Common myeloid progenitor, CD34-positive (primary cell): Measurements from ENCODE around the gene ZNF688. TPM values are rescaled to one million over a fixed set of nuclear protein-coding genes. Genes with fewer than 3 reads are reported as not detected.

Source experiments
- CTCF ChIA-PET: fragments of 350-600 bp; sonication (Branson Sonifier 250); formaldehyde crosslinking; loops from one replicate; lab custom pipeline; 2021; ENCODE audit warnings: antibody characterized with exemption; lab: Charles Lee
- POLR2A ChIA-PET: fragments of 350-600 bp; sonication (Branson Sonifier 250); formaldehyde crosslinking; loops from one replicate; lab custom pipeline; 2021; ENCODE audit warnings: antibody characterized with exemption; lab: Charles Lee
- DNase-seq, 3 donors: peaks; one replicate each; pipeline versions ENCODE4 v3.0.0 to v3.0.0-alpha.2; 2013
- H3K27ac ChIP-seq, 2 experiments: 1 replicate in 1 of 2; 2 replicates in 1 of 2; pipeline ENCODE4 v1.7.0; 2013; ENCODE audit warnings: inconsistent platforms in 2 of 2, low read length in 2 of 2, mild to moderate bottlenecking in 2 of 2, low read depth in 1 of 2, moderate library complexity in 1 of 2; ENCODE audit not compliant: severe bottlenecking in 2 of 2, insufficient read depth in 1 of 2, poor library complexity in 1 of 2
- H3K27me3 ChIP-seq, 5 experiments: replicated peaks in 2 of 5; 1 replicate in 3 of 5; 2 replicates in 2 of 5; pipeline versions ENCODE4 v1.6.1 to v1.7.0; 2013; ENCODE audit warnings: low read length in 4 of 5, mild to moderate bottlenecking in 2 of 5, moderate library complexity in 2 of 5, inconsistent platforms in 1 of 5; ENCODE audit not compliant: insufficient read depth in 5 of 5, control insufficient read depth in 4 of 5
- H3K36me3 ChIP-seq, 4 experiments: 1 replicate in 2 of 4; 2 replicates in 2 of 4; pipeline versions ENCODE4 v1.6.1 to v1.7.0; 2013; ENCODE audit warnings: low read length in 3 of 4, control low read depth in 1 of 4, mild to moderate bottlenecking in 1 of 4; ENCODE audit not compliant: control insufficient read depth in 4 of 4, insufficient read depth in 4 of 4
- H3K4me1 ChIP-seq, 4 experiments: 1 replicate in 3 of 4; 2 replicates in 1 of 4; pipeline versions ENCODE4 v1.6.1 to v1.7.1; 2013; ENCODE audit warnings: low read length in 3 of 4, mild to moderate bottlenecking in 3 of 4, control low read depth in 1 of 4, inconsistent platforms in 1 of 4, moderate library complexity in 1 of 4; ENCODE audit not compliant: control insufficient read depth in 4 of 4, insufficient read depth in 4 of 4; ENCODE audit errors: control extremely low read depth in 1 of 4
- H3K4me3 ChIP-seq, 7 experiments: 1 replicate in 4 of 7; 2 replicates in 3 of 7; pipeline versions ENCODE4 v1.5.1 to v1.7.0; 2013; ENCODE audit warnings: mild to moderate bottlenecking in 7 of 7, low read length in 6 of 7, moderate library complexity in 6 of 7, inconsistent platforms in 2 of 7, low read depth in 2 of 7, control low read depth in 1 of 7; ENCODE audit not compliant: insufficient read depth in 4 of 7, control insufficient read depth in 1 of 7; ENCODE audit errors: extremely low read depth in 1 of 7
- H3K9me3 ChIP-seq, 5 experiments: 1 replicate in 4 of 5; 2 replicates in 1 of 5; pipeline versions ENCODE4 v1.6.1 to v1.7.1; 2013; ENCODE audit warnings: low read length in 4 of 5, mild to moderate bottlenecking in 2 of 5, inconsistent platforms in 1 of 5, low read depth in 1 of 5, moderate library complexity in 1 of 5; ENCODE audit not compliant: control insufficient read depth in 4 of 5, insufficient read depth in 2 of 5; ENCODE audit errors: control extremely low read depth in 1 of 5
- WGBS: methylation state at CpG from one replicate; pipeline ENCODE4 v1.1.5; 2013; ENCODE audit not compliant: insufficient coverage; 5-methylcytosine and 5-hydroxymethylcytosine counted together
- polyA plus RNA-seq: library from polyadenylated mRNA; unstranded; fragments of 120-200 nt; gene quantifications from one replicate; pipeline ENCODE4 v1.2.1, GENCODE V29; 2013

Gene ZNF688
- 6.7 TPM for polyA plus RNA-seq

GRCh38 chr16:30571445-30572322 lies at the start of gene ZNF688:
ZNF688 (minus strand) TSS chr16:30571714; CDS start chr16:30571629, 85 bp downstream.
- DNase-seq: peak; percentile 99 to 100 (median 99)
- Histone ChIP-seq H3K27ac (peak within 1 kb of the TSS; percentile 90 to 94), H3K27me3 (no peaks in the 10 kb centered on the region), H3K4me3 (peak within 1 kb of the TSS; percentile 71 to 93 (median 86)), H3K9me3 (no peaks in the 10 kb centered on the region), H3K36me3 (peaks cover 0 to 3% (median 0%) of the 10 kb centered on the region in 4 experiments), H3K4me1 (peaks cover 7 to 57% (median 36%) of the 10 kb centered on the region in 4 experiments)
- CTCF ChIA-PET: interaction anchor here (0.7 to 2.3 kb wide), 10 partner anchors 10 to 60 kb away, joined by 3 to 6 read pairs (median 3); no protein-coding TSS in a partner anchor
- 0% methylated on average over 50 of the region's 67 CpGs for WGBS
- POLR2A ChIA-PET: interaction anchor here (0.6 to 1.9 kb wide), 5 partner anchors 14 to 176 kb away, joined by 3 to 12 read pairs (median 4); partner anchors contain the start of genes PRR14, ZNF48, ZNF764 and ZNF785

GRCh38 chr16:30620169-30620568 lies 48.7 kb upstream of the ZNF688 start:
- Histone ChIP-seq H3K27ac (no peak overlapping the region), H3K27me3 (peaks cover 0 to 2% (median 0%) of the 10 kb centered on the region in 5 experiments), H3K36me3 (no peaks in the 10 kb centered on the region), H3K4me3 (no peak overlapping the region), H3K9me3 (peaks cover 0 to 5% (median 3%) of the 10 kb centered on the region in 5 experiments), H3K4me1 (peaks cover 0 to 7% (median 4%) of the 10 kb centered on the region in 4 experiments)
- POLR2A ChIA-PET: no interaction called here
- WGBS: 93% methylated on average over 3 of the region's 3 CpGs
- DNase-seq: no peak
- CTCF ChIA-PET: interaction anchor here (0.9 to 14.5 kb wide), 6 partner anchors 7 to 190 kb away, joined by 4 to 144 read pairs (median 5); partner anchors contain the start of genes DCTPP1 and ZNF689

- peaks cover 0 to 5% (median 3%) of the 10 kb centered on the region in 5 experiments for H3K9me3 ChIP-seq
- H3K27me3 ChIP-seq: peaks cover 0 to 2% (median 0%) of the 10 kb centered on the region in 5 experiments
- no peak overlapping the region for H3K27ac ChIP-seq
- WGBS: 100% methylated on average over 3 of the region's 5 CpGs
- H3K36me3 ChIP-seq: no peaks in the 10 kb centered on the region
- H3K4me1 ChIP-seq: peaks cover 0 to 7% (median 4%) of the 10 kb centered on the region in 4 experiments
- H3K4me3 ChIP-seq: no peak overlapping the region
- ChIA-PET CTCF (interaction anchor here (0.9 to 14.5 kb wide), 5 partner anchors 8 to 190 kb away, joined by 4 to 144 read pairs (median 6); partner anchors contain the start of genes DCTPP1 and ZNF689), POLR2A (no interaction called here)
- DNase-seq: no peak
These were observed 48.1 kb upstream of the ZNF688 start for GRCh38 chr16:30619638-30620037.

DNA sequence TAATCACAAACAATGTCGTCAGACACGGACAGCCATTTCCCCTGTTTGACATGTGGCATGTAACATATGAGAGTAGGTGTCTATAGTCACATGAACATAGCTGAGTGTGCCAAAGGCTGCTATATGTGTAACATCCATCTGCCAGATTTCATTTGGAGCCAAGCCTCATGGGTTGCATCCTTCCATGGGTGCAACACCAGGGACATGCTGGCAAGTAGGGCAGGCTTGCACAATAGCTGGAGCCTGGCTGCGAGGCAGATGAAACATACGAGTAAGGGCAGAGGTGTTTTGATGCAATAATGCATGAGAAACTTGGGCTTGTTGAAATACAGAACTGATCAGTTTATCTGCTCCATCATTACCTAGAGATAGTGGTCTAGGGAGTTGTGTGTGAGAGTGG lies 47.7 kb upstream of the ZNF688 start:
- no peak for DNase-seq
- Histone ChIP-seq H3K4me1 (peaks cover 0 to 8% (median 5%) of the 10 kb centered on the region in 4 experiments), H3K36me3 (no peaks in the 10 kb centered on the region), H3K9me3 (peaks cover 0 to 3% (median 2%) of the 10 kb centered on the region in 5 experiments), H3K27me3 (peaks cover 0 to 2% (median 0%) of the 10 kb centered on the region in 5 experiments), H3K27ac (no peak overlapping the region), H3K4me3 (no peak overlapping the region)
- CTCF ChIA-PET: interaction anchor here (0.9 to 14.5 kb wide), 5 partner anchors 8 to 189 kb away, joined by 4 to 144 read pairs (median 6); partner anchors contain the start of genes DCTPP1 and ZNF689
- POLR2A ChIA-PET: no interaction called here
- 94% methylated on average over 4 of the region's 4 CpGs for WGBS

DNA sequence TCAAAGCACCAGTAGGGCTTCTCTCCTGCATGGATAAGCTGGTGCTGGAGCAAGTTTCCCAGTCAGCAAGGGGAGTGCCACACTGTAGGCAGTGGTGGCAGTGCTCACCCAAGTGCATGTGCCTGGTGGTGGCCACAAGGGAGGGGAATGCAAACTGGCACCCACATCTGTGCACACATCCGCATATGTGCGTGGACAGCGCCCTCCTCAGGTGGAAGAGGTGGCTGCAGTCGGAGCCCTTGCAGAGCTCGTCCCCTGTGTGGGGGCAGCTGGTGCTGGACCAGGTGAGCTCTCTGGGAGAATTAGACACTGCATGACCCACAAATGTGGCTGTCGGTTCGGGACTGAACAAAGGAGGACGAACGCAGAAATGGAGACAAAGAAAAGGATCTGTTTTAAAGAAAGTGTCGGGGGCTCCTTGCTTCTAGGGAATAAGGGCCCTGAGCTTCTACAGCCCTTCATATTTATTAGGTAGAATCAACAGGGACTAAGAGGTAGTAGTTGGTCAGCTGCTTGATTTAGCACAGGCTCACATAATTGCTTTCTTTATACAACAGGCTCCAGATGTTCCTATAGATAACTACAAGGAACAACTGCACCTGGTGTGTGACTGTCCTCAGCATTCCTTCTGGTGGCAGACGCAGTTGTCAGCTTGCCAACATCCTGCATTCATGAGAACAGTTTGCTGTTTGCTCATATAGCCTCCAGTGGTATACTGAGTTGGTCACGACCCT lies 44.0 kb upstream of the ZNF688 start:
- Histone ChIP-seq H3K27ac (no peak overlapping the region), H3K4me1 (peaks cover under 1 to 14% (median 7%) of the 10 kb centered on the region in 4 experiments), H3K27me3 (no peaks in the 10 kb centered on the region), H3K4me3 (no peak overlapping the region), H3K36me3 (no peaks in the 10 kb centered on the region), H3K9me3 (no peaks in the 10 kb centered on the region)
- CTCF ChIA-PET: interaction anchor here (0.8 to 14.5 kb wide), 17 partner anchors 9 to 250 kb away, joined by 3 to 144 read pairs (median 4); partner anchors contain the start of genes ZNF48, ZNF747 and ZNF764
- 69% methylated on average over 8 of the region's 12 CpGs for WGBS
- peak; percentile 58 to 80 (median 77) for DNase-seq
- POLR2A ChIA-PET: no interaction called here
